Kidney (tissue), 14 donors: ENCODE measurements around the gene FGR. TPM values are rescaled to one million over a fixed set of nuclear protein-coding genes. Genes with fewer than 3 reads are reported as not detected.

Source experiments
- DNase-seq, 5 donors: peaks; one replicate each; pipeline ENCODE4 v3.0.0-alpha.2; 2013 to 2020
- FAIRE-seq: peaks from 2 replicates; lab custom pipeline; 2012; peaks lifted over from hg19 to GRCh38; lab: Jason Lieb, UNC
- H3K27ac ChIP-seq, 2 donors: one replicate each; pipeline ENCODE4 v1.7.0; 2013; ENCODE audit warnings: low read depth in 2 of 2, low read length in 2 of 2, inconsistent platforms in 1 of 2
- H3K27me3 ChIP-seq: one replicate; pipeline ENCODE4 v1.7.1; 2013; ENCODE audit warnings: low read length, inconsistent platforms; ENCODE audit not compliant: control insufficient read depth, insufficient read depth
- H3K36me3 ChIP-seq, 3 donors: one replicate each; pipeline versions ENCODE4 v1.7.0 to v1.7.1; 2013; ENCODE audit warnings: low read length in 3 of 3, control low read depth in 1 of 3, inconsistent platforms in 1 of 3; ENCODE audit not compliant: insufficient read depth in 3 of 3, control insufficient read depth in 2 of 3
- H3K4me1 ChIP-seq, 3 donors: one replicate each; pipeline versions ENCODE4 v1.7.0 to v1.7.1; 2013; ENCODE audit warnings: low read length in 3 of 3, inconsistent platforms in 1 of 3, low read depth in 1 of 3; ENCODE audit not compliant: control insufficient read depth in 2 of 3, insufficient read depth in 2 of 3
- H3K4me3 ChIP-seq, 3 donors: one replicate each; pipeline versions ENCODE4 v1.7.0 to v1.8.1; 2013; ENCODE audit warnings: low read length in 3 of 3, control low read depth in 1 of 3, inconsistent platforms in 1 of 3
- H3K9ac ChIP-seq, 3 donors: one replicate each; pipeline versions ENCODE4 v1.7.0 to v1.7.1; 2013; ENCODE audit warnings: low read length in 3 of 3, control low read depth in 1 of 3, inconsistent platforms in 1 of 3
- H3K9me3 ChIP-seq, 3 donors: one replicate each; pipeline versions ENCODE4 v1.7.0 to v1.7.1; 2013; ENCODE audit warnings: low read length in 3 of 3, control low read depth in 1 of 3, inconsistent platforms in 1 of 3; ENCODE audit not compliant: control insufficient read depth in 2 of 3, insufficient read depth in 1 of 3
- intact Hi-C: fragments of 100-400 bp; cut with DNase I; formaldehyde crosslinking; loops from one replicate; pipeline ENCODE4 v1.11.1; 2022
- polyA plus RNA-seq: library from polyadenylated mRNA; stranded (reverse); fragments of 350-450 nt; fragmentation: Illumina TruSeq; extraction: RNeasy Lipid Tissue Mini Kit (QIAGEN cat#74804); gene quantifications from one replicate; pipeline ENCODE4 v1.2.3, GENCODE V29; 2014; ENCODE audit warnings: low read depth, low replicate concordance; ENCODE audit not compliant: insufficient read depth
- total RNA-seq: library from RNA; stranded (reverse); fragmentation: NEBNext Ultra II Directional; extraction: Animal tissue kit (Norgen Biotek cat#: 25700); gene quantifications from one replicate; pipeline ENCODE4 v1.2.1, GENCODE V29; 2021
- TF ChIP-seq, protein P1 (sequence below): IDR thresholded peaks from 3 replicates; pipeline ENCODE4 v1.5.1; 2012; ENCODE audit warnings: mild to moderate bottlenecking, moderate library complexity, borderline replicate concordance; ENCODE audit not compliant: insufficient read depth; ENCODE audit errors: extremely low read depth
- donor health status: control.
- donor health status: control.
- donor health status: control.
- donor health status: control.
- donor health status: control.
- donor health status: DM: yes; HTN: yes; CAD: no.
- donor health status: Normal renal cell carcinoma (clear cell type).

The FGR gene
- total and polyA plus RNA-seq, 2 donors from 2014 or later: 2.5 to 23.3 TPM

DNA sequence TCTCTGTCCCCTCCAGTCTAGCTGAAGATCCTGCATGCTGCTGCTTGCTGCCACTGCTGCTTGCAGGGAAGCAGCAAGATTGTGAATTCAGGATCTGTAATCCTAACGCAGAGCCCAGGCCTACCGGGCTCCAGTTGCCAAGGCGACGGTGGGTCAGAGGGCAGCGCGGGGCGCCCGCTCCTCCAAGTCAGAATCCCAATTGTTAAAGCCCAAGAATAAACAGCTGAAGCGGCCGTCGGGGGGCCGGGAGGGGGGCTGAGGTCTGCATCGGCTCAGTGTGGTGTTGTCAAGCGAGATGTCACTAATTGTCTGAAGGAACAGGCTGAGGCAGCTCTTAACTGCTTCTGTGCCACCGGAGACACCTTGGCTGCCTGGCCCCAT is 67.8 kb downstream of the FGR start:
- Histone ChIP-seq H3K9ac (peak overlapping the region in 1 of 3 donors; percentile 19), H3K27me3 (no peaks in the 10 kb centered on the region), H3K27ac (no peak overlapping the region), H3K4me1 (peaks cover 8 to 73% (median 57%) of the 10 kb centered on the region in 3 donors), H3K9me3 (no peaks in the 10 kb centered on the region), H3K4me3 (no peak overlapping the region), H3K36me3 (no peaks in the 10 kb centered on the region)
- FAIRE-seq (no peak), DNase-seq (peak in 3 of 5 donors; percentile 53 to 76 (median 60))
- TF ChIP-seq, protein P1, sequence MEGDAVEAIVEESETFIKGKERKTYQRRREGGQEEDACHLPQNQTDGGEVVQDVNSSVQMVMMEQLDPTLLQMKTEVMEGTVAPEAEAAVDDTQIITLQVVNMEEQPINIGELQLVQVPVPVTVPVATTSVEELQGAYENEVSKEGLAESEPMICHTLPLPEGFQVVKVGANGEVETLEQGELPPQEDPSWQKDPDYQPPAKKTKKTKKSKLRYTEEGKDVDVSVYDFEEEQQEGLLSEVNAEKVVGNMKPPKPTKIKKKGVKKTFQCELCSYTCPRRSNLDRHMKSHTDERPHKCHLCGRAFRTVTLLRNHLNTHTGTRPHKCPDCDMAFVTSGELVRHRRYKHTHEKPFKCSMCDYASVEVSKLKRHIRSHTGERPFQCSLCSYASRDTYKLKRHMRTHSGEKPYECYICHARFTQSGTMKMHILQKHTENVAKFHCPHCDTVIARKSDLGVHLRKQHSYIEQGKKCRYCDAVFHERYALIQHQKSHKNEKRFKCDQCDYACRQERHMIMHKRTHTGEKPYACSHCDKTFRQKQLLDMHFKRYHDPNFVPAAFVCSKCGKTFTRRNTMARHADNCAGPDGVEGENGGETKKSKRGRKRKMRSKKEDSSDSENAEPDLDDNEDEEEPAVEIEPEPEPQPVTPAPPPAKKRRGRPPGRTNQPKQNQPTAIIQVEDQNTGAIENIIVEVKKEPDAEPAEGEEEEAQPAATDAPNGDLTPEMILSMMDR: no peak
- intact Hi-C loops: no loop called here

DNA sequence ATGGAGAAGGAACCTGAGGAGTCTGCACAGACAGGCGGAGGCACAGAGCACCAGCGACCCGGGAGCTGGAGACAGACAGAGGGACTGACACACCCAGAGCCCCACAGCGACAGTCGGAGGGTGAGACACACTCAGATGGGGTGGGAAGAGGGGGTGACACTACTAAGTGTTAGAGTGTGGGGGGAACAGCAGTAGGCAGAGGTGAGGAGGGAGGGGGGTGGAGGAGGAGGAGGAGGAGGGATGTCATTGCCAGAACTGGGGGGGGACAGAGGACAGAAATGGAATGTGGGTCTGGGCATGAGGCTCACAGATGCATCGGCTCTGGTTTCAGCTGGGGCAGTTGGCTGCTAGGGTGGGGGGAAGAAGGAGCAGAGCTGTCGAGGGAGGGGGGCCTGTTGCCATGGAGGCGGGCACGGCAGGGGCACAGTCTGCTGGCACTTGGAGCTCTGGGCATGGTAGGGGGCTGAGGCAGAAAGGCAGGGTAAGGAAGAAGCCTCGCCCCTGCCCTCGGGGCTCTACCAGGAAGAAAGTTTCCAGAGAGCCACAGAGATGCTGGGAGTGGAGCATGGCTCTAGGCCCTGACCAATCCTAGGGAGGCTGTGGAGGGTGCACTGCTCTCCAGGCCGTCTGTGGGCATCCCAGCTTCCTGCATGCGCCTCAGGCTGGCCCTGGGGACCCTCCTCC is 68.4 kb downstream of the FGR start:
- DNase-seq (peak in 3 of 5 donors; percentile 50 to 80 (median 66)), FAIRE-seq (no peak)
- Histone ChIP-seq H3K36me3 (no peaks in the 10 kb centered on the region), H3K27me3 (no peaks in the 10 kb centered on the region), H3K9me3 (no peaks in the 10 kb centered on the region), H3K4me3 (no peak overlapping the region), H3K4me1 (peaks cover 9 to 72% (median 55%) of the 10 kb centered on the region in 3 donors), H3K9ac (peak overlapping the region in 1 of 3 donors; percentile 19), H3K27ac (no peak overlapping the region)
- TF ChIP-seq, protein P1: no peak
- intact Hi-C loops: no loop called here

DNA sequence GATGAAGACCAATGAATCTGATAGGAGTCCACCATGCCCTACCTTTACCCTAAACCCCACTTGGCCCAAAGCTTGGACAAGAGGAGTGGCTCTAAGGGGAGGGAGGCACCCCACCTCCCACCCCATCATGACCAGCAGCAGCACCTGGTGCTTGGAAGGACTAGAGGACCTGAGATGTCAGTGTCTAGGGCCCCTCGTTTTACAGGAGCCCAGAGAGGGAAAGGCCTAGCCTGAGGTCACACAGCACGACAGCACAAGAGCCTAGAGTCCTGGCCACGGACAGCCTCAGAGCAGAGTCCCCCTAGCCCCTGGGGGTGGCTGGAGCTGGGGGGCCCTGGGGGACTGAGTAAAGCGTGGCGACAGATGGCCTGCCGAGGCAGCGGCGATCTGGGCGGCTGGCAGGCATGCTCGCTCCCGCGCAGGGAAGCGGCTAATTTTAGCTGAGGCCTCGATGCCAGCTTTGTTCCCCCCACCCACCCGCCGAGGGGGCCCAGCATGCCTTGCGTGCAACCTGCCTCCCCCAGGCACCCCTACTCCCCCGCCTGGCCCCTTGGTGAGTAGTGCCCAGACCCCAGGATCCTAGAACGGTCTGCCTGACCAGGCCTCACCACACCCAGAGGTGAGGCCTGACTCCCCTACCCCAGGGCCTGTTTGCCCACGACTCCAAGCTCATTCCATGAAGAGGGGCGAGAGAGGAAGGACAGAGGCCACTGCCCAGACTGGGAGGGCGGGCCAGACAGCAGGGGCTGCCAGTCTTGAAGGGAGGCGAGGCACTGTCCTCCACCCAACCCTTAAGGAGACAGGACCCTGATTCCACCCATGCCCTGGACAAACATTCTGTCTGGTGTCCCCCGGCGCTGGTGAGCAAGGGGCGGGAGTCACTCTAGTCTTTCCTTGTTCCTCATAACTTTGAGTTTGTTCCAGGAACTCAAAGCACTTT is 70.0 kb downstream of the FGR start:
- peak overlapping the region in 1 of 3 donors; percentile 21 for H3K9ac ChIP-seq
- no peak overlapping the region for H3K4me3 ChIP-seq
- FAIRE-seq: no peak
- no peaks in the 10 kb centered on the region for H3K9me3 ChIP-seq
- peak in 2 of 5 donors; percentile 40 to 65 for DNase-seq
- intact Hi-C loops: no loop called here
- peaks cover 0 to 2% (median 0%) of the 10 kb centered on the region in 3 donors for H3K36me3 ChIP-seq
- no peaks in the 10 kb centered on the region for H3K27me3 ChIP-seq
- TF ChIP-seq, protein P1: no peak
- H3K4me1 ChIP-seq: peaks cover 7 to 77% (median 58%) of the 10 kb centered on the region in 3 donors
- H3K27ac ChIP-seq: peak overlapping the region; percentile 64 to 76
